ENCODE data around the gene FOXD2. TPM values are rescaled to one million over a fixed set of nuclear protein-coding genes. Genes with fewer than 3 reads are reported as not detected.

The FOXD2 gene
- polyA plus RNA-seq, 1 of the 3 experiments (the other 2 are of a cell fraction): not detected

- H3K4me1 ChIP-seq (ENCODE audit: control insufficient read depth in 1 of 2, insufficient read depth in 2 of 2, low read depth in 1 of 2, low read length in 1 of 2): peaks cover 0 to 10% of the 10 kb centered on the region in 2 experiments; a peak in 1 of 4 replicates
- WGBS (ENCODE audit: low lambda C conversion rate): 97% methylated on average over 2 of the region's 2 CpGs
- H3K9me3 ChIP-seq: no peaks in the 10 kb centered on the region
- POLR2A ChIA-PET: no interaction called here
- H3K27me3 ChIP-seq (ENCODE audit: insufficient read depth): no peaks in the 10 kb centered on the region
- no peak for DNase-seq
- H3K4me2 ChIP-seq: no peak overlapping the region
- H3F3A ChIP-seq (replicated peaks; ENCODE audit: insufficient read depth): peaks cover 6% of the 10 kb centered on the region
- no peak overlapping the region for H2AFZ ChIP-seq (ENCODE audit: low read depth)
- no peak overlapping the region for H3K9ac ChIP-seq
- H4K20me1 ChIP-seq (ENCODE audit: insufficient read depth): 0 out of 2 replicates have a peak, but pooled peaks cover 7% of the 10 kb centered on the region
- TF ChIP-seq FOXJ3 (CRISPR knock-in tag; IDR thresholded peaks at IDR 0.05) (no peak), GATA2 (CRISPR knock-in tag; IDR thresholded peaks at IDR 0.05) (no peak), SMC3 (IDR thresholded peaks at IDR 0.05; ENCODE audit: low read depth, low read length) (no peak), NRF1 (IDR thresholded peaks at IDR 0.05; ENCODE audit: low read depth, low read length) (no peak), USF2 (IDR thresholded peaks at IDR 0.05; ENCODE audit: borderline replicate concordance, low read depth, low read length) (no peak), MXI1 (IDR thresholded peaks at IDR 0.05; ENCODE audit: low read depth, low read length) (no peak), RCOR1 (IDR thresholded peaks at IDR 0.05; ENCODE audit: low read length) (no peak), RXRA (IDR thresholded peaks at IDR 0.05; ENCODE audit: borderline replicate concordance, low read depth) (no peak)
- H3K9me2 ChIP-seq: no peaks in the 10 kb centered on the region
- CTCF ChIA-PET: interaction anchor here (2.0 to 13.8 kb wide), 6 partner anchors 17 to 335 kb away, joined by 6 to 104 read pairs (median 32); no protein-coding TSS in a partner anchor
- H3K36me3 ChIP-seq (replicated peaks in 1 of 2; ENCODE audit: control insufficient read depth in 1 of 2, insufficient read depth in 2 of 2, low read length in 1 of 2): no peaks in the 10 kb centered on the region
- H3K27ac ChIP-seq (ENCODE audit: low read depth in 2 of 2, low read length in 1 of 2): no peak overlapping the region
- no peaks in the 10 kb centered on the region for H3K79me2 ChIP-seq (ENCODE audit: insufficient read depth)
- H3K4me3 ChIP-seq (ENCODE audit: low read depth in 2 of 2, low read length in 1 of 2): no peak overlapping the region
Observed at GRCh38 chr1:47390843-47391242, 47.0 kb upstream of the FOXD2 start.

- no peak overlapping the region for H3K4me2 ChIP-seq
- H3K36me3 ChIP-seq (replicated peaks in 1 of 2; ENCODE audit: control insufficient read depth in 1 of 2, insufficient read depth in 2 of 2, low read length in 1 of 2): no peaks in the 10 kb centered on the region
- H4K20me1 ChIP-seq (ENCODE audit: insufficient read depth): 0 out of 2 replicates have a peak, but pooled peaks cover 5% of the 10 kb centered on the region
- H3K4me3 ChIP-seq (ENCODE audit: low read depth in 2 of 2, low read length in 1 of 2): no peak overlapping the region
- H3K4me1 ChIP-seq (ENCODE audit: control insufficient read depth in 1 of 2, insufficient read depth in 2 of 2, low read depth in 1 of 2, low read length in 1 of 2): peaks cover 0 to 7% of the 10 kb centered on the region in 2 experiments; a peak in 1 of 4 replicates
- H3K9ac ChIP-seq: no peak overlapping the region
- peaks cover 5% of the 10 kb centered on the region for H3F3A ChIP-seq (replicated peaks; ENCODE audit: insufficient read depth)
- no peaks in the 10 kb centered on the region for H3K9me2 ChIP-seq
- no peak overlapping the region for H2AFZ ChIP-seq (ENCODE audit: low read depth)
- H3K27ac ChIP-seq (ENCODE audit: low read depth in 2 of 2, low read length in 1 of 2): no peak overlapping the region
- H3K27me3 ChIP-seq (ENCODE audit: insufficient read depth): no peaks in the 10 kb centered on the region
- 66% methylated on average over 5 of the region's 5 CpGs for WGBS (ENCODE audit: low lambda C conversion rate)
- TF ChIP-seq POLR2AphosphoS5 (IDR thresholded peaks at IDR 0.05; ENCODE audit: low read depth, low read length) (no peak), EP300 (IDR thresholded peaks at IDR 0.05; ENCODE audit: borderline replicate concordance in 1 of 2, low read depth in 1 of 2, low read length in 1 of 2) (no peak), SIN3A (IDR thresholded peaks at IDR 0.05; ENCODE audit: borderline replicate concordance, low read depth, low read length) (no peak), RCOR1 (IDR thresholded peaks at IDR 0.05; ENCODE audit: low read length) (no peak), RAD21 (IDR thresholded peaks at IDR 0.05; ENCODE audit: low read length) (no peak)
- ChIA-PET CTCF (interaction anchor here (0.8 to 13.8 kb wide), 3 partner anchors 39 to 332 kb away, joined by 3 to 104 read pairs (median 4); no protein-coding TSS in a partner anchor), POLR2A (no interaction called here)
- no peak for DNase-seq
- H3K79me2 ChIP-seq (ENCODE audit: insufficient read depth): no peaks in the 10 kb centered on the region
- H3K9me3 ChIP-seq: no peaks in the 10 kb centered on the region
Observed at GRCh38 chr1:47393141-47393540, 44.7 kb upstream of the FOXD2 start.
